SK-N-SH (cell line): Measurements from ENCODE around the gene CDH22. TPM values are rescaled to one million over a fixed set of nuclear protein-coding genes. Genes with fewer than 3 reads are reported as not detected.

Experiments used
- CTCF ChIA-PET: fragments of 300-600, 350-600 bp; formaldehyde crosslinking; extraction: SDS; loops from one replicate; lab custom pipeline; 2021; lab: Yijun Ruan, JAX
- POLR2A ChIA-PET: fragments of 350-600 bp; sonication (Branson Sonifier 250); formaldehyde crosslinking; extraction: SDS; loops from one replicate; lab custom pipeline; 2020; ENCODE audit warnings: antibody characterized with exemption, inconsistent platforms; lab: Yijun Ruan, JAX
- DNase-seq: peaks from one replicate; pipeline ENCODE4 v3.0.0; 2012
- H2AFZ ChIP-seq: fragments of 200-600 bp; sonication (generic); 2 replicates; pipeline ENCODE4 v1.8.1; 2016; ENCODE audit warnings: antibody characterized with exemption, mild to moderate bottlenecking, low read depth
- H3F3A ChIP-seq: fragments of 200-600 bp; sonication (generic); replicated peaks from 2 replicates; pipeline ENCODE3; 2016; ENCODE audit warnings: antibody characterized with exemption, mild to moderate bottlenecking; ENCODE audit not compliant: insufficient read depth
- H3K27ac ChIP-seq, 2 experiments: fragments of 200-500 bp in 1 of 2; fragments of 200-600 bp in 1 of 2; sonication (Bioruptor generic) in 1 of 2; sonication (generic), shearing (Covaris generic) in 1 of 2; 2 replicates each; pipeline versions ENCODE4 v1.5.1 to v1.6.1; 2014 to 2016; ENCODE audit warnings: low read depth in 2 of 2, inconsistent platforms in 1 of 2, low read length in 1 of 2, mild to moderate bottlenecking in 1 of 2, mixed read lengths in 1 of 2
- H3K27me3 ChIP-seq: fragments of 200-600 bp; sonication (generic), shearing (Covaris generic); 2 replicates; pipeline ENCODE4 v1.6.1; 2016; ENCODE audit warnings: mixed run types; ENCODE audit not compliant: insufficient read depth
- H3K36me3 ChIP-seq, 2 experiments: fragments of 200-500 bp in 1 of 2; fragments of 200-600 bp in 1 of 2; sonication (Bioruptor generic) in 1 of 2; sonication (generic) in 1 of 2; replicated peaks in 1 of 2; 2 replicates each; pipeline versions ENCODE3 to v1.5.1; 2014 to 2016; ENCODE audit warnings: low read length in 1 of 2, mild to moderate bottlenecking in 1 of 2; ENCODE audit not compliant: insufficient read depth in 2 of 2, control insufficient read depth in 1 of 2
- H3K4me1 ChIP-seq, 2 experiments: fragments of 200-500 bp in 1 of 2; fragments of 200-600 bp in 1 of 2; sonication (Bioruptor generic) in 1 of 2; sonication (generic), shearing (Covaris generic) in 1 of 2; 2 replicates each; pipeline versions ENCODE4 v1.5.1 to v1.6.1; 2014 to 2016; ENCODE audit warnings: low read depth in 1 of 2, low read length in 1 of 2, mixed run types in 1 of 2; ENCODE audit not compliant: insufficient read depth in 2 of 2, control insufficient read depth in 1 of 2
- H3K4me2 ChIP-seq: fragments of 200-600 bp; sonication (generic), shearing (Covaris generic); 2 replicates; pipeline ENCODE4 v1.6.1; 2017; ENCODE audit warnings: mixed run types
- H3K4me3 ChIP-seq, 2 experiments: fragments of 200-500 bp in 1 of 2; fragments of 200-600 bp in 1 of 2; sonication (Bioruptor generic) in 1 of 2; sonication (generic), shearing (Covaris generic) in 1 of 2; 2 replicates each; pipeline versions ENCODE4 v1.5.1 to v1.8.1; 2014 to 2016; ENCODE audit warnings: low read depth in 2 of 2, inconsistent platforms in 1 of 2, low read length in 1 of 2, mild to moderate bottlenecking in 1 of 2, mixed read lengths in 1 of 2, moderate library complexity in 1 of 2
- H3K79me2 ChIP-seq: fragments of 200-600 bp; sonication (generic); 2 replicates; pipeline ENCODE4 v1.8.1; 2017; ENCODE audit warnings: mild to moderate bottlenecking; ENCODE audit not compliant: insufficient read depth
- H3K9ac ChIP-seq: fragments of 200-600 bp; sonication (generic); 2 replicates; pipeline ENCODE4 v1.6.1; 2017; ENCODE audit warnings: mixed run types
- H3K9me2 ChIP-seq: fragments of 200-600 bp; sonication (generic); 2 replicates; pipeline ENCODE4 v1.6.1; 2017; ENCODE audit warnings: mixed run types
- H3K9me3 ChIP-seq: fragments of 200-600 bp; sonication (generic); 2 replicates; pipeline ENCODE4 v1.6.1; 2017; ENCODE audit warnings: mixed run types, mild to moderate bottlenecking, moderate library complexity
- H4K20me1 ChIP-seq: fragments of 200-600 bp; sonication (generic); 2 replicates; pipeline ENCODE4 v1.6.1; 2017; ENCODE audit warnings: mild to moderate bottlenecking, mixed run types; ENCODE audit not compliant: insufficient read depth
- CHD2 ChIP-seq: fragments of 150-350 bp; IDR thresholded peaks from 2 replicates; pipeline ENCODE4 v1.6.1; 2018; ENCODE audit warnings: low read length; ENCODE audit not compliant: partially characterized antibody
- EP300 ChIP-seq, 2 experiments: IDR thresholded peaks; 2 replicates each; pipeline versions ENCODE4 v1.4.0 to v1.6.1; 2012; ENCODE audit warnings: borderline replicate concordance in 1 of 2, low read depth in 1 of 2, low read length in 1 of 2
- EZH2phosphoT487 ChIP-seq: fragments of 200-600 bp; sonication (generic); IDR thresholded peaks from 2 replicates; pipeline ENCODE4 v1.6.1; 2017; ENCODE audit warnings: low read depth, mixed run types, mild to moderate bottlenecking, antibody characterized with exemption, moderate library complexity, borderline replicate concordance
- FOXJ3 ChIP-seq: sonication (generic); formaldehyde crosslinking; IDR thresholded peaks from 2 replicates; pipeline ENCODE4 v1.5.1; 2020; ENCODE audit warnings: mild to moderate bottlenecking, missing genetic modification reagents
- FOXM1 ChIP-seq: IDR thresholded peaks from 2 replicates; pipeline ENCODE4 v1.4.0; 2012; ENCODE audit warnings: low read depth, mild to moderate bottlenecking
- GABPA ChIP-seq: IDR thresholded peaks from 2 replicates; pipeline ENCODE4 v1.4.0; 2012; ENCODE audit warnings: low read depth, mild to moderate bottlenecking
- MEF2A ChIP-seq: IDR thresholded peaks from 2 replicates; pipeline ENCODE4 v1.4.0; 2012; ENCODE audit warnings: low read depth, borderline replicate concordance
- POLR2AphosphoS5 ChIP-seq: IDR thresholded peaks from 2 replicates; pipeline ENCODE4 v1.6.1; 2012; ENCODE audit warnings: low read depth, low read length
- RCOR1 ChIP-seq: fragments of 150-350 bp; IDR thresholded peaks from 2 replicates; pipeline ENCODE4 v1.6.1; 2017; ENCODE audit warnings: antibody characterized with exemption, low read length
- RFX5 ChIP-seq: IDR thresholded peaks from 2 replicates; pipeline ENCODE4 v1.6.1; 2012; ENCODE audit warnings: mild to moderate bottlenecking, improper control_type of control experiment, low read length
- RXRA ChIP-seq: IDR thresholded peaks from 2 replicates; pipeline ENCODE4 v1.4.0; 2012; ENCODE audit warnings: low read depth, mild to moderate bottlenecking, borderline replicate concordance
- TAF1 ChIP-seq: IDR thresholded peaks from 2 replicates; pipeline ENCODE4 v1.6.1; 2012; ENCODE audit warnings: low read depth, mild to moderate bottlenecking, low read length, moderate library complexity, borderline replicate concordance
- TEAD4 ChIP-seq: IDR thresholded peaks from 2 replicates; pipeline ENCODE4 v1.4.0; 2012; ENCODE audit warnings: mild to moderate bottlenecking, borderline replicate concordance; ENCODE audit not compliant: insufficient read depth
- WGBS: methylation state at CpG from one replicate; pipeline ENCODE4 v1.1.6; 2017; ENCODE audit warnings: low lambda C conversion rate; 5-methylcytosine and 5-hydroxymethylcytosine counted together
- polyA plus RNA-seq, 3 experiments: library from polyadenylated mRNA; depleted of rRNA; stranded (reverse); fragments of >200 nt; gene quantifications; 2 replicates each; pipeline ENCODE4 v1.2.3, GENCODE V29; 2012
- TF ChIP-seq, protein P1 (sequence below): IDR thresholded peaks from 2 replicates; pipeline ENCODE4; 2012
- TF ChIP-seq, protein P2 (sequence below): fragments of 150-350 bp; IDR thresholded peaks from 2 replicates; pipeline ENCODE4 v1.6.1; 2017; ENCODE audit warnings: antibody characterized with exemption, low read length, low read depth, borderline replicate concordance

Gene CDH22
- polyA plus RNA-seq, 1 of the 3 experiments (the other 2 are of a cell fraction), result not detected

DNA sequence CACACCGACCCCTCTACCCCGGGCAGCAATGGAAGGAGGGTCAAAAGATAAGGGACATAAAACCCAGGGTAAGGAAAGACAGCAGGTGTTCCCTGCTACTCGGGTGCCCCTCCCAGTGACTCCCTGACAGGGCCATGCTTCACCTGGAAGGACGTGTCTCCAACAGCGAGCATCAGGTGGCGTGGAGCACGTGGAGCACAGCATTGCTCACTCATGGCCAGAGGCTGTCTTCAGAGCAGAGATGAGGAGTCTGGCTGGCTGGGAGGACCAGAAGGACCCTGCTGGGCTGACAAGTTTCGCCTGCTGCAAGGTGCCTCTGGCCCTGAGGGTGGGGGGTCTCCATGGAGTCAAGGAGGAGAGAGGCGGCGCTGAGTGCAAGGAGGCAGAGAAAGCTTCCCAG, 15.3 kb upstream of the CDH22 start:
- H3K4me3 ChIP-seq, result no peak overlapping the region

DNA sequence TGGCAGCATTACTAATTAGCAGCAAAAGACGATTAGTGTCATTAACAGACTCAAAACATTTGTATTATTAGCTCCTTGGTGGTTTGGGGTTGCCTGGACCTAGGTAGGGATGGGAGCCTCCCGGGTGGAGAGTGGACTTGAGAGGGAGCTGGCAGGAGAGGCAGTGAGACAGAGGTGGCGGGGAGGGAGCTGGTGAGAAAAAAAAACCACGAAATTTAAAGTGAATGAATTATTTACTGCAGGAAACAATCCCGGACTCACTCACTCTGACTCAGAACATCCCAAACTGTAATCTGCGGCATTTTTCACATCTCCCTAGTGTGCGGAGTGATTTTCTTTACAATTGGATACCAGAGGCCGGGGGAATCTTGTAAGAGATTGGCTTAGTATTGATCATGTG, 14.3 kb upstream of the CDH22 start:
- POLR2A ChIA-PET, result no interaction called here
- Histone ChIP-seq H3K4me2 (no peak overlapping the region), H3K27me3 (no peaks in the 10 kb centered on the region), H3F3A (no peaks in the 10 kb centered on the region), H3K36me3 (no peaks in the 10 kb centered on the region), H3K4me3 (no peak overlapping the region), H4K20me1 (no peaks in the 10 kb centered on the region), H2AFZ (no peak overlapping the region), H3K4me1 (peaks cover 0 to 3% of the 10 kb centered on the region in 2 experiments; a peak in 1 of 4 replicates), H3K79me2 (no peaks in the 10 kb centered on the region), H3K27ac (no peak overlapping the region), H3K9me2 (no peaks in the 10 kb centered on the region), H3K9ac (no peak overlapping the region), H3K9me3 (no peaks in the 10 kb centered on the region)
- whole genome bisulfite sequencing, result 43% methylated on average over 8 of the region's 8 CpGs
- no peak for DNase-seq
- TF ChIP-seq EZH2phosphoT487, result no peak
- TF ChIP-seq POLR2AphosphoS5, result no peak
- TF ChIP-seq FOXJ3 (CRISPR knock-in tag), result no peak
- CTCF ChIA-PET, result interaction anchor here (1.1 to 6.4 kb wide), 5 partner anchors 9 to 194 kb away, joined by 3 to 51 read pairs (median 5); partner anchors contain the start of gene CDH22

More for the DNA sequence above, 15.3 kb upstream of the CDH22 start:
- Histone ChIP-seq H3K9ac (no peak overlapping the region), H3F3A (no peaks in the 10 kb centered on the region), H3K36me3 (no peaks in the 10 kb centered on the region), H2AFZ (no peak overlapping the region), H3K27me3 (no peaks in the 10 kb centered on the region), H3K27ac (no peak overlapping the region), H3K4me2 (no peak overlapping the region), H4K20me1 (no peaks in the 10 kb centered on the region), H3K4me1 (peaks cover 0 to 7% of the 10 kb centered on the region in 2 experiments; a peak in 1 of 4 replicates), H3K79me2 (no peaks in the 10 kb centered on the region), H3K9me3 (no peaks in the 10 kb centered on the region), H3K9me2 (no peaks in the 10 kb centered on the region)
- DNase-seq, result no peak
- WGBS, result 51% methylated on average over 9 of the region's 10 CpGs
- CTCF ChIA-PET, result interaction anchor here (1.2 to 6.4 kb wide), 7 partner anchors 10 to 195 kb away, joined by 3 to 51 read pairs (median 26); partner anchors contain the start of gene CDH22
- TF ChIP-seq, protein P1, sequence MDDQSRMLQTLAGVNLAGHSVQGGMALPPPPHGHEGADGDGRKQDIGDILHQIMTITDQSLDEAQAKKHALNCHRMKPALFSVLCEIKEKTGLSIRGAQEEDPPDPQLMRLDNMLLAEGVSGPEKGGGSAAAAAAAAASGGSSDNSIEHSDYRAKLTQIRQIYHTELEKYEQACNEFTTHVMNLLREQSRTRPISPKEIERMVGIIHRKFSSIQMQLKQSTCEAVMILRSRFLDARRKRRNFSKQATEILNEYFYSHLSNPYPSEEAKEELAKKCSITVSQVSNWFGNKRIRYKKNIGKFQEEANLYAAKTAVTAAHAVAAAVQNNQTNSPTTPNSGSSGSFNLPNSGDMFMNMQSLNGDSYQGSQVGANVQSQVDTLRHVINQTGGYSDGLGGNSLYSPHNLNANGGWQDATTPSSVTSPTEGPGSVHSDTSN, result no peak
- TF ChIP-seq RXRA, result no peak
- POLR2A ChIA-PET, result no interaction called here

DNA sequence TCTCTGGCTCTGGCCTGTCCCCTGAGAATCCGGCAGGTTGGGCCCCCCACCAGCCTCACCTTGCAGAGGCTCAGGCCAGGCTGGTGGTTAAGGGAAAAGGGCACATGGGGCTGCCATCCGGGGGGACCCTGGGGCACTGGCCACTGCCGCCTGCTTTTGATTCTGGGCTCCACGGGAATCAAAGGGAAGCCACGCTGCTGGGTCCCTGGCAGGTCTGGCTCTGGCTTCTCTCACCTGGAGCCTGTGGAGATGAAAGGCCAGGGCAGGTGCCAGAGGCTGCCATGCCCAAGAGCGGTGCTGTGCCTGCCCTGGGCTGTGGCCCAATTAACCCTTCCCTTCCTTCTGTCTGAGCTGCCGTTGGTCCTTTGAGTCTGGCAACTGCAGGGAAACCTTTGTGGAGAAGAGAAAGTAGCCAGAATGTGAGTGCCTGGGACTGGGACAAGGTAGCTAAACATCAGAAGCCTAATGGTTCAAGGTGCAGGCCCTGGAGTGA, 9.4 kb upstream of the CDH22 start:
- POLR2A ChIA-PET, result no interaction called here
- WGBS, result 20% methylated on average over 4 of the region's 7 CpGs

More for the DNA sequence above, 9.4 kb upstream of the CDH22 start:
- peaks cover 0 to 3% of the 10 kb centered on the region in 2 experiments; a peak in 1 of 4 replicates for H3K4me1 ChIP-seq
- no peak overlapping the region for H2AFZ ChIP-seq
- H3K9me3 ChIP-seq, result no peaks in the 10 kb centered on the region
- H3K36me3 ChIP-seq, result no peaks in the 10 kb centered on the region
- peaks cover 24% of the 10 kb centered on the region for H3K27me3 ChIP-seq
- no peak overlapping the region for H3K4me2 ChIP-seq
- no peak overlapping the region for H3K27ac ChIP-seq
- H4K20me1 ChIP-seq, result no peaks in the 10 kb centered on the region
- H3K79me2 ChIP-seq, result no peaks in the 10 kb centered on the region
- CTCF ChIA-PET, result interaction anchor here (1.0 to 6.1 kb wide), 5 partner anchors 9 to 189 kb away, joined by 3 to 35 read pairs (median 8); partner anchors contain the start of gene CDH22
- TF ChIP-seq FOXM1 (no peak), MEF2A (no peak), RXRA (no peak), TEAD4 (no peak), EP300 (IDR thresholded peaks at IDR 0.05; ENCODE audit: borderline replicate concordance in 1 of 2, low read depth in 1 of 2, low read length in 1 of 2) (no peak), RCOR1 (no peak), RFX5 (no peak), TAF1 (no peak), GABPA (no peak), CHD2 (no peak)
- TF ChIP-seq, protein P2, sequence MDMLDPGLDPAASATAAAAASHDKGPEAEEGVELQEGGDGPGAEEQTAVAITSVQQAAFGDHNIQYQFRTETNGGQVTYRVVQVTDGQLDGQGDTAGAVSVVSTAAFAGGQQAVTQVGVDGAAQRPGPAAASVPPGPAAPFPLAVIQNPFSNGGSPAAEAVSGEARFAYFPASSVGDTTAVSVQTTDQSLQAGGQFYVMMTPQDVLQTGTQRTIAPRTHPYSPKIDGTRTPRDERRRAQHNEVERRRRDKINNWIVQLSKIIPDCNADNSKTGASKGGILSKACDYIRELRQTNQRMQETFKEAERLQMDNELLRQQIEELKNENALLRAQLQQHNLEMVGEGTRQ, result no peak
- TF ChIP-seq, all 33 proteins: peak for 0
- Histone ChIP-seq H3K4me3 (no peak overlapping the region), H3K9me2 (no peaks in the 10 kb centered on the region), H3K9ac (no peak overlapping the region), H3F3A (no peaks in the 10 kb centered on the region)
- no peak for DNase-seq
